CD4-positive, alpha-beta T cell (primary cell): ENCODE results near the gene CERK. TPM values are rescaled to one million over a fixed set of nuclear protein-coding genes. Genes with fewer than 3 reads are reported as not detected.
"Not testable (repeated sequence)": the region's sequence is repeated elsewhere in the genome, so short reads cannot be mapped to it uniquely, and the experiment has no call there.

Source experiments
- ATAC-seq: fragments of 200-7000 bp; cut with Tn5 transposase; one replicate; pipeline ENCODE4 v1.10.0; 2022; ENCODE audit warnings: mild to moderate bottlenecking; ENCODE audit not compliant: poor library complexity
- CTCF ChIA-PET: fragments of 350-600 bp; sonication (Branson Sonifier 250); formaldehyde crosslinking; loops from one replicate; lab custom pipeline; 2021; ENCODE audit warnings: antibody characterized with exemption, inconsistent platforms; lab: Charles Lee
- POLR2A ChIA-PET: fragments of 350-600 bp; sonication (Branson Sonifier 250); formaldehyde crosslinking; loops from one replicate; lab custom pipeline; 2021; ENCODE audit warnings: antibody characterized with exemption, inconsistent platforms; lab: Charles Lee
- DNase-seq, 14 experiments: peaks; one replicate each; pipeline ENCODE4 v3.0.0-alpha.2; 2013 to 2020; ENCODE audit warnings: mixed read lengths in 2 of 14
- H3K27ac ChIP-seq, 2 donors: one replicate each; pipeline versions ENCODE4 v1.5.1 to v1.7.0; 2013; ENCODE audit warnings: low read length in 2 of 2, low read depth in 1 of 2, mild to moderate bottlenecking in 1 of 2
- H3K27me3 ChIP-seq, 2 experiments: 1 replicate in 1 of 2; 2 replicates in 1 of 2; pipeline versions ENCODE4 v1.6.1 to v1.7.0; 2013; ENCODE audit warnings: low read length in 2 of 2, control low read depth in 1 of 2, mild to moderate bottlenecking in 1 of 2, moderate library complexity in 1 of 2; ENCODE audit not compliant: insufficient read depth in 2 of 2, control insufficient read depth in 1 of 2
- H3K36me3 ChIP-seq: one replicate; pipeline ENCODE4 v1.6.1; 2013; ENCODE audit warnings: low read length, control low read depth; ENCODE audit not compliant: insufficient read depth
- H3K4me1 ChIP-seq: one replicate; pipeline ENCODE4 v1.6.1; 2013; ENCODE audit warnings: low read length, control low read depth; ENCODE audit not compliant: insufficient read depth
- H3K4me3 ChIP-seq: one replicate; pipeline ENCODE4 v1.5.1; 2013; ENCODE audit warnings: mild to moderate bottlenecking, low read length, moderate library complexity
- H3K9me3 ChIP-seq, 2 experiments: 1 replicate in 1 of 2; 2 replicates in 1 of 2; pipeline versions ENCODE4 v1.6.1 to v1.7.0; 2013; ENCODE audit warnings: low read length in 2 of 2, mild to moderate bottlenecking in 2 of 2, control low read depth in 1 of 2, moderate library complexity in 1 of 2; ENCODE audit not compliant: control insufficient read depth in 1 of 2, insufficient read depth in 1 of 2
- H3K27ac Mint-ChIP-seq: one replicate; pipeline ENCODE4 v1.8.0; 2020; ENCODE audit warnings: mixed read lengths
- H3K27me3 Mint-ChIP-seq: one replicate; pipeline ENCODE4 v1.8.0; 2021; ENCODE audit warnings: mixed read lengths
- H3K36me3 Mint-ChIP-seq: one replicate; pipeline ENCODE4 v1.8.0; 2021; ENCODE audit warnings: low read depth, mixed read lengths
- H3K4me1 Mint-ChIP-seq: one replicate; pipeline ENCODE4 v1.8.0; 2021; ENCODE audit warnings: low read depth, mixed read lengths
- H3K4me3 Mint-ChIP-seq: one replicate; pipeline ENCODE4 v1.8.0; 2020; ENCODE audit warnings: mild to moderate bottlenecking, mixed read lengths
- H3K9me3 Mint-ChIP-seq: one replicate; pipeline ENCODE4 v1.8.0; 2020; ENCODE audit warnings: mixed read lengths
- intact Hi-C, 2 experiments: fragments of 100-400 bp; cut with DNase I in 1 of 2; cut with micrococcal nuclease in 1 of 2; formaldehyde crosslinking; loops; one replicate each; pipeline versions ENCODE4 v1.15.1 to v1.9.0; 2023 to 2025; cut with DNase I, micrococcal nuclease
- polyA plus RNA-seq, 2 donors: library from polyadenylated mRNA; unstranded; fragments of 120-200 nt; gene quantifications; one replicate each; pipeline ENCODE4 v1.2.1, GENCODE V29; 2013
- total RNA-seq, 174 experiments: library from RNA in 2 of 174; stranded (reverse) in 2 of 174; gene quantifications; one replicate each; pipeline ENCODE4 v1.2.3 and lab custom pipeline; 2021 to 2026
- TF ChIP-seq, protein P1 (sequence below): fragments of 200-600 bp; IDR thresholded peaks from one replicate; pipeline ENCODE4 v1.8.0; 2022; ENCODE audit warnings: antibody characterized with exemption, mild to moderate bottlenecking

The CERK gene, protein sequence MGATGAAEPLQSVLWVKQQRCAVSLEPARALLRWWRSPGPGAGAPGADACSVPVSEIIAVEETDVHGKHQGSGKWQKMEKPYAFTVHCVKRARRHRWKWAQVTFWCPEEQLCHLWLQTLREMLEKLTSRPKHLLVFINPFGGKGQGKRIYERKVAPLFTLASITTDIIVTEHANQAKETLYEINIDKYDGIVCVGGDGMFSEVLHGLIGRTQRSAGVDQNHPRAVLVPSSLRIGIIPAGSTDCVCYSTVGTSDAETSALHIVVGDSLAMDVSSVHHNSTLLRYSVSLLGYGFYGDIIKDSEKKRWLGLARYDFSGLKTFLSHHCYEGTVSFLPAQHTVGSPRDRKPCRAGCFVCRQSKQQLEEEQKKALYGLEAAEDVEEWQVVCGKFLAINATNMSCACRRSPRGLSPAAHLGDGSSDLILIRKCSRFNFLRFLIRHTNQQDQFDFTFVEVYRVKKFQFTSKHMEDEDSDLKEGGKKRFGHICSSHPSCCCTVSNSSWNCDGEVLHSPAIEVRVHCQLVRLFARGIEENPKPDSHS
- total RNA-seq (10 to 100 TPM; 84.6 to 88.5 TPM), total RNA-seq (lab: John Stamatoyannopoulos, UW) (73.8 to 915 (median 236) reads per million in 172 experiments)
- 95.2 TPM for polyA plus RNA-seq (2013, experiment 1 of 2)
- 86.6 TPM for polyA plus RNA-seq (2013, experiment 2 of 2)

DNA sequence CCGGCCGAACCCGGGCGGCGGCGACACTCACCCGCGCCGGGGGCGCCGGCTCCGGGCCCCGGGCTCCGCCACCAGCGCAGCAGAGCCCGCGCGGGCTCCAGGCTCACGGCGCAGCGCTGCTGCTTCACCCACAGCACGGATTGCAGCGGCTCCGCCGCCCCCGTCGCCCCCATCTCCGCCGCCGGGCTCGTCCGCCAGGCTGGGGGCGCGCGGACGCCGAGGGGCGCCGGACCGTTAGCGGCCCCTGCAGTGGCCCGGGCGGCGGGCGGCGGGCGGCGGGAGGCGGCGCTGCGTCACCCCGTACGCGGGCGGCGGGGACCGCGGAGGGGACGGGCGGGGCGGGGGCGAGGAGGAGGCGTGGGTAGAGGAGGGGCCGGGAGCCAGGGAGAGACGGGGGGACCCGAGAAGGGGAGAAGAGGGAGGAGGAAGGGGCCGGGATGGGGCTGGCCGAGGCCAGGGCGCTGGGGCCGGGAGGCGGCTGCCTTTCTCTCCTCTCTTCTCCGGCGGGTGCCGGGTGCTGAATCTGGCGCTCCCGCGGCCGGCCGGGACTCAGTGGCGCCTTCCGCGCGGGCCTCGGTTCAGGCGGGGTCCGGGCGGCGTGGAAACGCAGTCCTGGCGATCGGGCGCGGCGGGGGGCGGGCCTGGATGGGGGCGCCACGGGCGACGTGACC lies at the start of gene CERK:
TSS of gene CERK (minus strand) at position 277 of the 671 bp plus-strand sequence. CDS start at position 173, 104 bp downstream.
- H3K27ac Mint-ChIP-seq, result peak within 1 kb of the TSS; percentile 99
- Histone ChIP-seq H3K4me3 (peak within 1 kb of the TSS; percentile 83), H3K4me1 (peaks cover 56% of the 10 kb centered on the region), H3K36me3 (no peaks in the 10 kb centered on the region), H3K27ac (peak within 1 kb of the TSS; percentile 86 to 89), H3K9me3 (peaks cover 0 to 4% of the 10 kb centered on the region in 2 experiments), H3K27me3 (no peaks in the 10 kb centered on the region)
- POLR2A ChIA-PET, result interaction anchor here (0.7 to 3.1 kb wide), 10 partner anchors 11 to 174 kb away, joined by 3 to 78 read pairs (median 6); partner anchors contain the start of gene TBC1D22A
- TF ChIP-seq, protein P1, sequence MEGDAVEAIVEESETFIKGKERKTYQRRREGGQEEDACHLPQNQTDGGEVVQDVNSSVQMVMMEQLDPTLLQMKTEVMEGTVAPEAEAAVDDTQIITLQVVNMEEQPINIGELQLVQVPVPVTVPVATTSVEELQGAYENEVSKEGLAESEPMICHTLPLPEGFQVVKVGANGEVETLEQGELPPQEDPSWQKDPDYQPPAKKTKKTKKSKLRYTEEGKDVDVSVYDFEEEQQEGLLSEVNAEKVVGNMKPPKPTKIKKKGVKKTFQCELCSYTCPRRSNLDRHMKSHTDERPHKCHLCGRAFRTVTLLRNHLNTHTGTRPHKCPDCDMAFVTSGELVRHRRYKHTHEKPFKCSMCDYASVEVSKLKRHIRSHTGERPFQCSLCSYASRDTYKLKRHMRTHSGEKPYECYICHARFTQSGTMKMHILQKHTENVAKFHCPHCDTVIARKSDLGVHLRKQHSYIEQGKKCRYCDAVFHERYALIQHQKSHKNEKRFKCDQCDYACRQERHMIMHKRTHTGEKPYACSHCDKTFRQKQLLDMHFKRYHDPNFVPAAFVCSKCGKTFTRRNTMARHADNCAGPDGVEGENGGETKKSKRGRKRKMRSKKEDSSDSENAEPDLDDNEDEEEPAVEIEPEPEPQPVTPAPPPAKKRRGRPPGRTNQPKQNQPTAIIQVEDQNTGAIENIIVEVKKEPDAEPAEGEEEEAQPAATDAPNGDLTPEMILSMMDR, result no peak
- H3K27me3 Mint-ChIP-seq, result no peaks in the 10 kb centered on the region
- H3K9me3 Mint-ChIP-seq, result no peaks in the 10 kb centered on the region
- intact Hi-C loops, result loop anchor here (1.0 to 2.0 kb wide), 4 partner anchors 24 to 124 kb away; partner anchors contain the start of gene TBC1D22A (in 1 of the 2)
- peaks cover 22% of the 10 kb centered on the region for H3K36me3 Mint-ChIP-seq
- ATAC-seq, result peak; percentile 50
- H3K4me3 Mint-ChIP-seq, result peak within 1 kb of the TSS; percentile 100
- CTCF ChIA-PET, result interaction anchor here (1.3 to 4.6 kb wide), 8 partner anchors 11 to 65 kb away, joined by 3 to 58 read pairs (median 10); partner anchors contain the start of gene TBC1D22A
- peak; percentile 55 to 87 (median 75) for DNase-seq
- H3K4me1 Mint-ChIP-seq, result peaks cover 51% of the 10 kb centered on the region

DNA sequence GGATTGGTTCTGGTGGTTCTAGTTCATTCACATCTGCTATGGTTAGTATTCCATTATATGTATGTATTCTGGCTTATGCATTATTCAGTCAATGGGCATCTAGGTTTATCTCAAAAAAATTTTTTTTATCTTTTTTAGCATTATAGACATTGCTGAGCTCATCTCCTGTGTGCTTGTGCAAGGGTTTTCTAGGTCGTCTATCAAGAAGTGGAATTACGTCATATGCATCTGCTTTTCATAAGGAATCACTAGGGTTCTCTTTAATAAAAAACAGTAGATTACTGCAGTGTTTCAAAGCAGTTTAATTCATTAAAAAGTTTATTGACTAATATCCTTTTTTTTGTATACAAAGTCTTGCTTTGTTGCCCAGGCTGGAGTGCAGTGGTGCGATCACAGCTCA lies 45.7 kb upstream of the CERK start:
- no peak overlapping the region for H3K4me3 ChIP-seq
- peaks cover 10% of the 10 kb centered on the region for H3K36me3 Mint-ChIP-seq
- DNase-seq, result no peak
- H3K9me3 ChIP-seq, result no peaks in the 10 kb centered on the region
- ChIA-PET CTCF (no interaction called here), POLR2A (interaction anchor here (1.2 kb wide), 1 partner anchor 21 kb away, joined by 3 read pairs; the partner anchor contains the start of gene TBC1D22A)
- H3K9me3 Mint-ChIP-seq, result no peaks in the 10 kb centered on the region
- peaks cover 14% of the 10 kb centered on the region for H3K36me3 ChIP-seq
- no peaks in the 10 kb centered on the region for H3K27me3 Mint-ChIP-seq
- intact Hi-C loops, result no loop called here
- ATAC-seq, result no peak
- no peaks in the 10 kb centered on the region for H3K27me3 ChIP-seq
- H3K27ac ChIP-seq, result no peak overlapping the region
- H3K27ac Mint-ChIP-seq, result no peak overlapping the region
- no peak overlapping the region for H3K4me3 Mint-ChIP-seq
- peaks cover 18% of the 10 kb centered on the region for H3K4me1 ChIP-seq
- H3K4me1 Mint-ChIP-seq, result peaks cover 52% of the 10 kb centered on the region
- TF ChIP-seq, protein P1, result no peak

DNA sequence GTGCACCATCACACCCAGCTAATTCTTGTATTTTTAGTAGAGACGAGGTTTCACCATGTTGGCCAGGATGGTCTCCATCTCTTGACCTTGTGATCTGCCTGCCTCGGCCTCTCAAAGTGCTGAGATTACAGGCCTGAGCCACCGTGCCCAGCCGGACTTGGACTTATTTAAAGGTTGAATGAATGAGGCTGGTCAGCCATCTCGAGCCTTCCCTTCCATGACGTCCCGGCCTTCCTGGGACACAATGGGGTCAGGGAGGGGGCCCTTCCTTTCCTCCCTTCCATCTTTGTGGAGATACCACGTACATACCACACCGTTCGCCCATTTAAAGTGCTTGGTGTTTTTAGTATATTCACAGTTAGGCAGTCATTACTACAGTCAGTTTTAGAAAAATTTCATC lies 44.1 kb upstream of the CERK start:
- H3K27ac ChIP-seq, ATAC-seq, H3K4me3 Mint-ChIP-seq, H3K4me3 ChIP-seq, H3K9me3 ChIP-seq, H3K27me3 ChIP-seq, intact Hi-C loops, DNase-seq, H3K27me3 Mint-ChIP-seq, CTCF ChIA-PET, H3K9me3 Mint-ChIP-seq: not testable (repeated sequence)
- H3K4me1 ChIP-seq, result peaks cover 24% of the 10 kb centered on the region
- H3K36me3 ChIP-seq, result peaks cover 11% of the 10 kb centered on the region
- peaks cover 12% of the 10 kb centered on the region for H3K36me3 Mint-ChIP-seq
- POLR2A ChIA-PET, result interaction anchor here (0.7 to 1.5 kb wide), 2 partner anchors 9 to 19 kb away, joined by 4 to 5 read pairs; partner anchors contain the start of gene TBC1D22A
- peaks cover 52% of the 10 kb centered on the region for H3K4me1 Mint-ChIP-seq
- peak overlapping the region; percentile 52 for H3K27ac Mint-ChIP-seq
